H1 (cell line): ENCODE results near the gene GNAQ. TPM values are rescaled to one million over a fixed set of nuclear protein-coding genes. Genes with fewer than 3 reads are reported as not detected.

ENCODE experiments used
- EGR1 ChIP-seq: IDR thresholded peaks from 2 replicates; pipeline ENCODE4 v1.6.1; 2011; ENCODE audit warnings: low read depth, low read length, borderline replicate concordance
- polyA plus RNA-seq, 7 experiments: library from polyadenylated mRNA; depleted of rRNA in 3 of 7; stranded (reverse) in 5 of 7; unstranded in 2 of 7; fragments of >200 nt in 5 of 7; fragments of 200-250 nt in 2 of 7; gene quantifications; 1 replicate in 5 of 7; 2 replicates in 1 of 7; 4 replicates in 1 of 7; pipeline versions ENCODE4 v1.2.1 to v1.2.3, GENCODE V29; 2011 to 2013; ENCODE audit warnings: missing spikeins in 2 of 7, mixed read lengths in 2 of 7
- total RNA-seq: library from RNA; stranded (reverse); fragmentation: NEBNext Ultra II Directional; extraction: Animal tissue kit (Norgen Biotek cat#: 25700); gene quantifications from 2 replicates; pipeline ENCODE4 v1.2.1, GENCODE V29; 2021

Gene GNAQ
- total and polyA plus RNA-seq, 2 of the 8 experiments (the other 6 are each of a cell fraction or from before 2014, with no cell fraction given): 22.8 to 63.8 TPM

- TF ChIP-seq EGR1: no peak
Observed at GRCh38 chr9:77809552-77809951, 222.1 kb downstream of the GNAQ start (continued).
